ENCODE measurements around the gene JAG2.

GRCh38 chr14:105200074-105200473 lies 31.5 kb upstream of the JAG2 start:
- TF ChIP-seq CTCF (IDR thresholded peaks at IDR 0.05; ENCODE audit: low read length) (peak; percentile 56), EZH2 (IDR thresholded peaks at IDR 0.05; ENCODE audit: borderline replicate concordance, low read length) (no peak)
